HCT116 (cell line): ENCODE measurements around the gene LTBP1. TPM values are rescaled to one million over a fixed set of nuclear protein-coding genes. Genes with fewer than 3 reads are reported as not detected.

ENCODE experiments used
- ATAC-seq: fragments of 200-7000 bp; cut with Tn5 transposase; 2 replicates; pipeline ENCODE4 v1.9.1; 2020; ENCODE audit warnings: mild to moderate bottlenecking, moderate library complexity
- BruUV-seq: library from RNA; stranded (reverse); fragments of 400-500 nt; replicated peaks from 2 replicates; lab custom pipeline; 2021; lab: Mats Ljungman, UMichigan
- CTCF ChIA-PET: fragments of 300-600 bp; sonication (Branson Sonifier 250); formaldehyde crosslinking; loops from one replicate; lab custom pipeline; 2021; ENCODE audit warnings: antibody characterized with exemption; lab: Charles Lee
- POLR2A ChIA-PET: fragments of 300-600, 350-600 bp; sonication (Branson Sonifier 250); formaldehyde crosslinking; loops from one replicate; lab custom pipeline; 2021; ENCODE audit warnings: antibody characterized with exemption; lab: Charles Lee
- RAD21 ChIA-PET, 2 experiments: fragments of 300-600 bp; sonication (Branson Sonifier 250); formaldehyde crosslinking; loops; one replicate each; lab custom pipeline; 2023; ENCODE audit warnings: low total read pairs in 2 of 2; ENCODE audit not compliant: uncharacterized antibody in 2 of 2, unreplicated experiment in 2 of 2, low non-redundant PET in 1 of 2; lab: Charles Lee
- DNase-seq: peaks from one replicate; pipeline ENCODE4 v3.0.0-alpha.2; 2010; ENCODE audit warnings: low read depth, low spot score
- H2AFZ ChIP-seq: fragments of 200-600 bp; shearing (Covaris generic), sonication (generic); 2 replicates; pipeline ENCODE4 v1.6.1; 2017; ENCODE audit warnings: low read depth, mixed run types, mixed read lengths, antibody characterized with exemption, low read length; ENCODE audit not compliant: poor library complexity, severe bottlenecking
- H3K27ac ChIP-seq: 2 replicates; pipeline ENCODE4 v1.5.1; 2012; ENCODE audit warnings: low read depth, low read length
- H3K27me3 ChIP-seq: fragments of 200-600 bp; sonication (generic); 2 replicates; pipeline ENCODE4 v1.6.1; 2016; ENCODE audit warnings: mixed run types, low read length, mixed read lengths; ENCODE audit not compliant: insufficient read depth
- H3K36me3 ChIP-seq, 2 experiments: fragments of 200-500 bp in 1 of 2; fragments of 200-600 bp in 1 of 2; sonication (Bioruptor generic) in 1 of 2; sonication (generic) in 1 of 2; 2 replicates each; pipeline versions ENCODE4 v1.5.1 to v1.6.1; 2014 to 2016; ENCODE audit warnings: low read length in 2 of 2, inconsistent platforms in 1 of 2, mixed read lengths in 1 of 2, mixed run types in 1 of 2; ENCODE audit not compliant: insufficient read depth in 2 of 2, control insufficient read depth in 1 of 2
- H3K4me1 ChIP-seq, 2 experiments: fragments of 200-600 bp in 1 of 2; sonication (generic) in 1 of 2; 2 replicates each; pipeline versions ENCODE4 v1.5.1 to v1.6.1; 2012 to 2017; ENCODE audit warnings: low read length in 2 of 2, inconsistent platforms in 1 of 2, mild to moderate bottlenecking in 1 of 2, mixed read lengths in 1 of 2, mixed run types in 1 of 2, moderate library complexity in 1 of 2; ENCODE audit not compliant: insufficient read depth in 2 of 2, control insufficient read depth in 1 of 2
- H3K4me2 ChIP-seq: fragments of 200-600 bp; sonication (generic); 2 replicates; pipeline ENCODE4 v1.6.1; 2017; ENCODE audit warnings: mixed run types, low read length, mixed read lengths
- H3K4me3 ChIP-seq, 2 experiments: fragments of 200-600 bp in 1 of 2; sonication (generic) in 1 of 2; replicated peaks in 1 of 2; 2 replicates each; pipeline ENCODE4 v1.5.1; 2011 to 2016; ENCODE audit warnings: low read length in 2 of 2, control low read depth in 1 of 2, low read depth in 1 of 2, mild to moderate bottlenecking in 1 of 2, mixed read lengths in 1 of 2, mixed run types in 1 of 2
- H3K79me2 ChIP-seq: fragments of 200-600 bp; sonication (generic); 2 replicates; pipeline ENCODE4 v1.6.1; 2017; ENCODE audit warnings: mild to moderate bottlenecking, mixed run types, low read length, moderate library complexity, mixed read lengths; ENCODE audit not compliant: insufficient read depth
- H3K9ac ChIP-seq: fragments of 200-600 bp; sonication (generic); 2 replicates; pipeline ENCODE4 v1.6.1; 2016; ENCODE audit warnings: low read length, mixed read lengths
- H3K9me2 ChIP-seq: fragments of 200-600 bp; sonication (generic), shearing (Covaris generic); 2 replicates; pipeline ENCODE4 v1.6.1; 2017; ENCODE audit warnings: mixed run types, mild to moderate bottlenecking, moderate library complexity; ENCODE audit not compliant: insufficient read depth
- H3K9me3 ChIP-seq, 2 experiments: fragments of 200-500 bp in 1 of 2; fragments of 200-600 bp in 1 of 2; sonication (Bioruptor generic) in 1 of 2; sonication (generic) in 1 of 2; 2 replicates each; pipeline ENCODE4 v1.6.1; 2014 to 2017; ENCODE audit warnings: low read length in 2 of 2, mixed read lengths in 2 of 2, inconsistent platforms in 1 of 2, low read depth in 1 of 2, mild to moderate bottlenecking in 1 of 2, mixed run types in 1 of 2, moderate library complexity in 1 of 2; ENCODE audit not compliant: control insufficient read depth in 1 of 2, insufficient read depth in 1 of 2
- H4K20me1 ChIP-seq: fragments of 200-600 bp; sonication (generic), shearing (Covaris generic); 2 replicates; pipeline ENCODE4 v1.6.1; 2017; ENCODE audit warnings: mixed run types, mild to moderate bottlenecking, moderate library complexity; ENCODE audit not compliant: insufficient read depth
- FOSL1 ChIP-seq: IDR thresholded peaks from 2 replicates; pipeline ENCODE4 v1.6.1; 2012; ENCODE audit warnings: low read depth
- POLR2A ChIP-seq: IDR thresholded peaks from 2 replicates; pipeline ENCODE4 v1.7.0; 2011; ENCODE audit warnings: borderline replicate concordance; ENCODE audit not compliant: insufficient read depth, insufficient read length; ENCODE audit errors: extremely low read depth
- POLR2AphosphoS5 ChIP-seq: IDR thresholded peaks from 2 replicates; pipeline ENCODE4 v1.6.1; 2011; ENCODE audit warnings: mild to moderate bottlenecking, low read depth, low read length, moderate library complexity
- ZFX ChIP-seq: fragments of 450-650 bp; IDR thresholded peaks from 2 replicates; pipeline ENCODE4 v1.6.1; 2017
- ZNF274 ChIP-seq: fragments of 200-500 bp; sonication (Bioruptor generic); IDR thresholded peaks from 2 replicates; pipeline ENCODE4 v1.6.1; 2014; ENCODE audit warnings: mild to moderate bottlenecking, low read depth, low read length, inconsistent platforms
- intact Hi-C: fragments of 100-400 bp; cut with micrococcal nuclease; formaldehyde crosslinking; loops from 2 replicates; pipeline ENCODE4 v1.10.0; 2022
- total RNA-seq: library from RNA; stranded (reverse); gene quantifications from one replicate; pipeline ENCODE4 v1.2.1, GENCODE V29; 2021; ENCODE audit not compliant: unreplicated experiment
- TF ChIP-seq, protein P1 (sequence below): IDR thresholded peaks from 2 replicates; pipeline ENCODE4 v1.6.1; 2012; ENCODE audit warnings: low read depth
- TF ChIP-seq, protein P2 (sequence below): IDR thresholded peaks from 2 replicates; pipeline ENCODE4 v1.6.1; 2012

LTBP1 gene
- total RNA-seq, 1 experiment from 2014 or later, result 5.1 TPM

DNA sequence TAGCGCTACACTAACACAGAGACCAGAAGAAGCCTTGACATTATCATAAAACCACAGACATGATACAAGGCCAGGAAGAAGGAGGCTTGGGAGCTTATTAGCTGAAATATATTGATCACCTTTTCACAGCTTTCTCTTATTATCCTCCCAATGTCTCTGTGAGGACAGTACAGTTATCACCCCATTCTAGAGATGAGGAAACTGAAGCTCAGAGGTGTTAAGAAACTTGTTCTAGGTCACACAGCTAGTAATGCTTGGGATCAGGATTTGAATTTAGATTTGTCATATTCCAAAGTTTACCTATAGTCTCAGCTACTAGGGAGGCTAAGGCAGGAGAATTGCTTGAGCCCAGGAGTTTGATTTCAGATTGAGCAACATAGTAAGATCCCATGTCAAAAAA lies 44.6 kb upstream of the LTBP1 start (continued):
- TF ChIP-seq, protein P1, sequence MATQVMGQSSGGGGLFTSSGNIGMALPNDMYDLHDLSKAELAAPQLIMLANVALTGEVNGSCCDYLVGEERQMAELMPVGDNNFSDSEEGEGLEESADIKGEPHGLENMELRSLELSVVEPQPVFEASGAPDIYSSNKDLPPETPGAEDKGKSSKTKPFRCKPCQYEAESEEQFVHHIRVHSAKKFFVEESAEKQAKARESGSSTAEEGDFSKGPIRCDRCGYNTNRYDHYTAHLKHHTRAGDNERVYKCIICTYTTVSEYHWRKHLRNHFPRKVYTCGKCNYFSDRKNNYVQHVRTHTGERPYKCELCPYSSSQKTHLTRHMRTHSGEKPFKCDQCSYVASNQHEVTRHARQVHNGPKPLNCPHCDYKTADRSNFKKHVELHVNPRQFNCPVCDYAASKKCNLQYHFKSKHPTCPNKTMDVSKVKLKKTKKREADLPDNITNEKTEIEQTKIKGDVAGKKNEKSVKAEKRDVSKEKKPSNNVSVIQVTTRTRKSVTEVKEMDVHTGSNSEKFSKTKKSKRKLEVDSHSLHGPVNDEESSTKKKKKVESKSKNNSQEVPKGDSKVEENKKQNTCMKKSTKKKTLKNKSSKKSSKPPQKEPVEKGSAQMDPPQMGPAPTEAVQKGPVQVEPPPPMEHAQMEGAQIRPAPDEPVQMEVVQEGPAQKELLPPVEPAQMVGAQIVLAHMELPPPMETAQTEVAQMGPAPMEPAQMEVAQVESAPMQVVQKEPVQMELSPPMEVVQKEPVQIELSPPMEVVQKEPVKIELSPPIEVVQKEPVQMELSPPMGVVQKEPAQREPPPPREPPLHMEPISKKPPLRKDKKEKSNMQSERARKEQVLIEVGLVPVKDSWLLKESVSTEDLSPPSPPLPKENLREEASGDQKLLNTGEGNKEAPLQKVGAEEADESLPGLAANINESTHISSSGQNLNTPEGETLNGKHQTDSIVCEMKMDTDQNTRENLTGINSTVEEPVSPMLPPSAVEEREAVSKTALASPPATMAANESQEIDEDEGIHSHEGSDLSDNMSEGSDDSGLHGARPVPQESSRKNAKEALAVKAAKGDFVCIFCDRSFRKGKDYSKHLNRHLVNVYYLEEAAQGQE, result no peak
- TF ChIP-seq, all 23 proteins: peak for 0

DNA sequence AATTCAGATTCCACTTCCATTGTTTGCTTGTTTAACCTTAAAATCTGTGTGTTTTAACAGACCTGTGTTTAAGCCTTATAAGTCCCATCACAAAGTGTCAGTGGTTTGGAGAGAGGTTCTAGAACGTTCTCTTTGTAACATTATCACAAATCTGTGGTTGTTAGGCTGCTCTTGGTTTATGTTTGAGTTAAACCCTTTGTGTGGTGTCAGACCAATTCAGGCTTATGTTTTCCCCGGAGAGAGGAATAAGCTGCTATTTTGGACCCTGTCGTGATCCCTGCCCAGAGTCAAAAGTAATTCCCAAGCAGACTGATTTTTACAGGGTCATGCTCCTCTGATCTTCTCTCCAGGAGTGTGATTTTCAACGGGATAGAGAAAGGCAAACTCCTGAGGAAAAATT lies 43.8 kb upstream of the LTBP1 start:
- intact Hi-C loops, result no loop called here
- Histone ChIP-seq H3K27me3 (no peaks in the 10 kb centered on the region; the same call in 1 of the 2 replicates), H3K9me3 (no peaks in the 10 kb centered on the region), H3K4me1 (no peaks in the 10 kb centered on the region), H4K20me1 (no peaks in the 10 kb centered on the region), H3K4me2 (no peak overlapping the region), H2AFZ (no peak overlapping the region), H3K79me2 (no peaks in the 10 kb centered on the region), H3K9me2 (no peaks in the 10 kb centered on the region), H3K27ac (no peak overlapping the region), H3K36me3 (no peaks in the 10 kb centered on the region), H3K9ac (no peak overlapping the region), H3K4me3 (no peak overlapping the region)
- no peak for ATAC-seq
- TF ChIP-seq, protein P2, sequence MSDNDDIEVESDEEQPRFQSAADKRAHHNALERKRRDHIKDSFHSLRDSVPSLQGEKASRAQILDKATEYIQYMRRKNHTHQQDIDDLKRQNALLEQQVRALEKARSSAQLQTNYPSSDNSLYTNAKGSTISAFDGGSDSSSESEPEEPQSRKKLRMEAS, result no peak
- no peak for TF ChIP-seq POLR2AphosphoS5
- DNase-seq, result no peak
- RAD21 ChIA-PET, result no interaction called here
- CTCF ChIA-PET, result no interaction called here
- BruUV-seq, result no TSS peak
- POLR2A ChIA-PET, result no interaction called here

DNA sequence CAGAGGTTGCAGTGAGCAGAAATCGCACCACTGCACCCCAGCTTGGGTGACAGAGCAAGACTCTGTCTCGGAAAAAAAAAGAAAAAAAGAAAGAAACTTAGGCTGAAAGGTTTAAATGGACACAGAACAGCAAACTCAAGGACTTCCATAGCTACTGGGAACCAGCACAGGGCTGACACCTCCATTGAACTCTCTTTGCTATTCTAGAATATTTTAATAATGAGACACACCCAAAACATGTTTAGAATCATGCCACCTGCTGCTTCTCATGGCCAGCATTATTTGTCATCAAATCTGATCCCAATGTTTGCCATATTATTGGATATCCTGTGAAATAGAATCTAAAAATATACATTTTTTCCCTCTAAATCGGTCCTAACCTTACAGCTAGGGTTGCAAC lies 42.7 kb upstream of the LTBP1 start:
- Histone ChIP-seq H3K27ac (no peak overlapping the region), H3K9me3 (no peaks in the 10 kb centered on the region), H3K9ac (no peak overlapping the region), H3K4me2 (no peak overlapping the region), H3K9me2 (no peaks in the 10 kb centered on the region), H2AFZ (no peak overlapping the region), H3K4me3 (no peak overlapping the region), H3K36me3 (no peaks in the 10 kb centered on the region), H3K4me1 (no peaks in the 10 kb centered on the region), H3K27me3 (no peaks in the 10 kb centered on the region; the same call in 1 of the 2 replicates), H3K79me2 (no peaks in the 10 kb centered on the region), H4K20me1 (no peaks in the 10 kb centered on the region)
- ChIA-PET RAD21 (no interaction called here), POLR2A (no interaction called here), CTCF (no interaction called here)
- no TSS peak for BruUV-seq
- ATAC-seq (no peak), DNase-seq (no peak)
- intact Hi-C loops, result no loop called here
- no peak for TF ChIP-seq FOSL1
- TF ChIP-seq POLR2AphosphoS5, result no peak
- TF ChIP-seq, protein P2, result no peak
- TF ChIP-seq POLR2A, result no peak
- no peak for TF ChIP-seq ZNF274
- TF ChIP-seq ZFX, result no peak
